ENCODE measurements around the gene GJC2.

- TF ChIP-seq, protein P1, sequence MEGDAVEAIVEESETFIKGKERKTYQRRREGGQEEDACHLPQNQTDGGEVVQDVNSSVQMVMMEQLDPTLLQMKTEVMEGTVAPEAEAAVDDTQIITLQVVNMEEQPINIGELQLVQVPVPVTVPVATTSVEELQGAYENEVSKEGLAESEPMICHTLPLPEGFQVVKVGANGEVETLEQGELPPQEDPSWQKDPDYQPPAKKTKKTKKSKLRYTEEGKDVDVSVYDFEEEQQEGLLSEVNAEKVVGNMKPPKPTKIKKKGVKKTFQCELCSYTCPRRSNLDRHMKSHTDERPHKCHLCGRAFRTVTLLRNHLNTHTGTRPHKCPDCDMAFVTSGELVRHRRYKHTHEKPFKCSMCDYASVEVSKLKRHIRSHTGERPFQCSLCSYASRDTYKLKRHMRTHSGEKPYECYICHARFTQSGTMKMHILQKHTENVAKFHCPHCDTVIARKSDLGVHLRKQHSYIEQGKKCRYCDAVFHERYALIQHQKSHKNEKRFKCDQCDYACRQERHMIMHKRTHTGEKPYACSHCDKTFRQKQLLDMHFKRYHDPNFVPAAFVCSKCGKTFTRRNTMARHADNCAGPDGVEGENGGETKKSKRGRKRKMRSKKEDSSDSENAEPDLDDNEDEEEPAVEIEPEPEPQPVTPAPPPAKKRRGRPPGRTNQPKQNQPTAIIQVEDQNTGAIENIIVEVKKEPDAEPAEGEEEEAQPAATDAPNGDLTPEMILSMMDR (conservative IDR thresholded peaks at IDR 0.05; ENCODE audit: low read depth, low read length), result no peak
- no peak for TF ChIP-seq EZH2phosphoT487 (IDR thresholded peaks at IDR 0.05; ENCODE audit: borderline replicate concordance, low read length)
Measured at GRCh38 chr1:228125185-228125584, 24.5 kb upstream of the GJC2 start.
